Central memory CD8-positive, alpha-beta T cell (primary cell): Measurements from ENCODE around the gene CD72.
"Not testable (repeated sequence)": the region's sequence is repeated elsewhere in the genome, so short reads cannot be mapped to it uniquely, and the experiment has no call there.

Experiments used
- ATAC-seq: fragments of 150-1000 bp; cut with Tn5 transposase; replicated peaks from 2 replicates; pipeline ENCODE4 v1.10.0; 2022; ENCODE audit warnings: mild to moderate bottlenecking, moderate FRiP score, moderate number of reproducible peaks; ENCODE audit not compliant: poor library complexity, severe bottlenecking; ENCODE audit errors: extremely low read depth
- DNase-seq, 2 donors: peaks; one replicate each; pipeline ENCODE4 v3.0.0; 2021; ENCODE audit warnings: low spot score in 2 of 2
- H3K27ac Mint-ChIP-seq: one replicate; pipeline ENCODE4 v1.8.0; 2022; ENCODE audit warnings: low read depth, mild to moderate bottlenecking, moderate library complexity, mixed read lengths
- H3K27me3 Mint-ChIP-seq: one replicate; pipeline ENCODE4 v1.8.0; 2022; ENCODE audit warnings: mixed read lengths
- H3K36me3 Mint-ChIP-seq: one replicate; pipeline ENCODE4 v1.8.0; 2022; ENCODE audit warnings: mild to moderate bottlenecking, moderate library complexity, mixed read lengths; ENCODE audit not compliant: insufficient read depth
- H3K4me1 Mint-ChIP-seq: one replicate; pipeline ENCODE4 v1.8.0; 2022; ENCODE audit warnings: mixed read lengths
- H3K4me3 Mint-ChIP-seq: one replicate; pipeline ENCODE4 v1.8.0; 2022; ENCODE audit warnings: mild to moderate bottlenecking, moderate library complexity, mixed read lengths
- H3K9me3 Mint-ChIP-seq: one replicate; pipeline ENCODE4 v1.8.0; 2022; ENCODE audit warnings: mixed read lengths

The CD72 gene

DNA sequence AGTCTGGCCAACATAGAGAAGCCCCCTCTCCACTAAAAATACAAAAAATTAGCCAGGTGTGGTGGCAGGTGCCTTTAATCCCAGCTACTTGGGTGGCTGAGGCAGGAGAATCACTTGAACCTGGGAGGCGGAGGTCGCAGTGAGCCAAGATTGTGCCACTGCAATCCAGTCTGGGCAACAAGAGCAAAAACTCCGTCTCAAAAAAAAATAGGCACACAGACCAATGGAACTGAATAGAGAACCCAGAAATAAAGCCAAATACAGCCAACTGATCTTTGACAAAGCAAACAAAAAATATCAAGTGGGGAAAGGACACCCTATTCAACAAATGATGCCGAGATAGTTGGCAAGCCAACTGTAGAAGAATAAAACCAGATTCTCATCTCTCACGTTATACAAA lies 29.7 kb downstream of the CD72 start:
- not testable (repeated sequence) for H3K27me3 Mint-ChIP-seq, DNase-seq, H3K4me1 Mint-ChIP-seq, H3K27ac Mint-ChIP-seq, H3K36me3 Mint-ChIP-seq, H3K9me3 Mint-ChIP-seq, H3K4me3 Mint-ChIP-seq, ATAC-seq

- H3K4me3 Mint-ChIP-seq, H3K27me3 Mint-ChIP-seq, DNase-seq, H3K4me1 Mint-ChIP-seq, ATAC-seq, H3K27ac Mint-ChIP-seq, H3K36me3 Mint-ChIP-seq: not testable (repeated sequence)
- peaks cover 11% of the 10 kb centered on the region for H3K9me3 Mint-ChIP-seq
These were observed 33.5 kb downstream of the CD72 start for GRCh38 chr9:35584681-35585080.

- not testable (repeated sequence) for H3K27ac Mint-ChIP-seq, H3K4me3 Mint-ChIP-seq, H3K4me1 Mint-ChIP-seq, DNase-seq, H3K36me3 Mint-ChIP-seq, ATAC-seq, H3K27me3 Mint-ChIP-seq
- H3K9me3 Mint-ChIP-seq, result peaks cover 16% of the 10 kb centered on the region
These were observed 34.7 kb downstream of the CD72 start for GRCh38 chr9:35583521-35583920.

- not testable (repeated sequence) for H3K4me3 Mint-ChIP-seq, H3K36me3 Mint-ChIP-seq, H3K27me3 Mint-ChIP-seq, DNase-seq, H3K27ac Mint-ChIP-seq, H3K4me1 Mint-ChIP-seq, ATAC-seq
- peaks cover 16% of the 10 kb centered on the region for H3K9me3 Mint-ChIP-seq
These were observed 38.5 kb downstream of the CD72 start for GRCh38 chr9:35579659-35580227.

DNA sequence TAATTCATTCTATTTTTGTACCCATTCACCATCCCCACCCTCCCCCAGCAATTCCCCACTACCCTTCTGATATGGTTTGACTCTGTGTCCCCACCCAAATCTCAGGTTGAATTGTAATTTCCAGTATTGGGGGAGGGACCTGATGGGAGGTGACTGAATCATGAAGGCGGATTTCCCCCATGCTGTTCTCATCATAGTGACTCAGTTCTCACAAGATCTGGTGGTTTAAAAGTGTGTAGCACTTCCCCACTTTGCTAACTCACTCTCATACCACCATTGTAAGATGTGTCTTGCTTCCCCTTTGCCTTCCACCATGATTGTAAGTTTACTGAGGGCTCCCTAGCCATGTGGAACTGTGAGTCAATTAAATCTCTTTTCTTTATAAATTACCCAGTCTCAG lies 39.1 kb downstream of the CD72 start:
- no peak overlapping the region for H3K4me3 Mint-ChIP-seq
- peaks cover 16% of the 10 kb centered on the region for H3K9me3 Mint-ChIP-seq
- no peaks in the 10 kb centered on the region for H3K36me3 Mint-ChIP-seq
- no peak for DNase-seq
- no peaks in the 10 kb centered on the region for H3K27me3 Mint-ChIP-seq
- peaks cover 4% of the 10 kb centered on the region for H3K4me1 Mint-ChIP-seq
- ATAC-seq, result no peak
- H3K27ac Mint-ChIP-seq, result no peak overlapping the region

DNA sequence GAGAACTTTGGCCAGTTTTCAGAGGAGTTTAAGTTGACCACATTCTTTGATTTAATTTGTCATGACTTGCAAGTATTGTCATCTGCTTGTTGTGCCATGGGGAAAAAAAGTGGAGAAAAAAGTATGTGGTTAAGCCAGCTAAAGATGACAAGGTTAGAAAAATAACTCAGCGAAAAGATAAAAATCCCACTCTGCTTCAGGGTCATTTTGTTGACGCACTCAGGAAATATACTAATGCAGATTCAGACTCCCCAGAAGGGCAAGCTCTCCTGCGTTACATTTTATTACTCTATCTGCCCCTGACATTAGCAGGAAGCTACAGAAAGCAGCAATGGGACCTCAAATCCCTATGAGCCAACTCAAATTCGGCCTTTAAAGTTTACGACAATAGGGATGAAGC lies 40.7 kb downstream of the CD72 start:
- no peak for ATAC-seq
- Mint-ChIP-seq H3K9me3 (peaks cover 16% of the 10 kb centered on the region), H3K27me3 (no peaks in the 10 kb centered on the region), H3K27ac (no peak overlapping the region), H3K4me1 (peaks cover 4% of the 10 kb centered on the region), H3K36me3 (no peaks in the 10 kb centered on the region), H3K4me3 (no peak overlapping the region)
- no peak for DNase-seq

- no peaks in the 10 kb centered on the region for H3K36me3 Mint-ChIP-seq
- DNase-seq (no peak), ATAC-seq (no peak)
- peaks cover 10% of the 10 kb centered on the region for H3K9me3 Mint-ChIP-seq
- H3K27me3 Mint-ChIP-seq, result no peaks in the 10 kb centered on the region
- H3K4me1 Mint-ChIP-seq, result peaks cover 7% of the 10 kb centered on the region
- no peak overlapping the region for H3K27ac Mint-ChIP-seq
- no peak overlapping the region for H3K4me3 Mint-ChIP-seq
These were observed 42.7 kb downstream of the CD72 start for GRCh38 chr9:35575478-35575877.

DNA sequence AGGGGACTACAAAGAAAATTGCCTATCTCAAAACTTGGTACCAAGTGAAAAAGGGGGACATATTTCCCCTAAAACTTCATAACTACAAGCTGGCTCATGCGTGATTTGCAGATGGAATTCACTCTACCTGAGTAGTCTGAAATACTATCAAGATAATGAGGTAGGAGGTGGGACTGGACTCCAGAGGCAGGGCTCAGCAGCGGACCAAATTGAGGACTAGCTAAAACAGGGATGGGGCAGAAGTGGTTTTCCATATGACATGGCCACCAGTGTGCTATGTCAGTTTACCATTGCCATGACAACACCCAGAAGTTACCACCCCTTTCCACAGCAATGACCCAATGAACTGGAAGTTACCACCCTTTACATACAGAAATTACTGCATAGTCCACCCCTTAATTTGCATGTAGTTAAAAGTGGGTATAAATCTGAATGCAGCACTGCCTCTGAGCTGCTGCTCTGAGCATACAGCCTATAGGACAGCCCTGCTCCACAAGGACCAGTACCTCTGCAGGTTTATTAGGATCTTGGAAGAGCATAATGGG lies 43.6 kb downstream of the CD72 start:
- no peak for ATAC-seq
- H3K4me3 Mint-ChIP-seq, result no peak overlapping the region
- DNase-seq, result no peak
- H3K27ac Mint-ChIP-seq, result no peak overlapping the region
- H3K27me3 Mint-ChIP-seq, result no peaks in the 10 kb centered on the region
- peaks cover 5% of the 10 kb centered on the region for H3K9me3 Mint-ChIP-seq
- H3K4me1 Mint-ChIP-seq, result peaks cover 11% of the 10 kb centered on the region
- H3K36me3 Mint-ChIP-seq, result no peaks in the 10 kb centered on the region

DNA sequence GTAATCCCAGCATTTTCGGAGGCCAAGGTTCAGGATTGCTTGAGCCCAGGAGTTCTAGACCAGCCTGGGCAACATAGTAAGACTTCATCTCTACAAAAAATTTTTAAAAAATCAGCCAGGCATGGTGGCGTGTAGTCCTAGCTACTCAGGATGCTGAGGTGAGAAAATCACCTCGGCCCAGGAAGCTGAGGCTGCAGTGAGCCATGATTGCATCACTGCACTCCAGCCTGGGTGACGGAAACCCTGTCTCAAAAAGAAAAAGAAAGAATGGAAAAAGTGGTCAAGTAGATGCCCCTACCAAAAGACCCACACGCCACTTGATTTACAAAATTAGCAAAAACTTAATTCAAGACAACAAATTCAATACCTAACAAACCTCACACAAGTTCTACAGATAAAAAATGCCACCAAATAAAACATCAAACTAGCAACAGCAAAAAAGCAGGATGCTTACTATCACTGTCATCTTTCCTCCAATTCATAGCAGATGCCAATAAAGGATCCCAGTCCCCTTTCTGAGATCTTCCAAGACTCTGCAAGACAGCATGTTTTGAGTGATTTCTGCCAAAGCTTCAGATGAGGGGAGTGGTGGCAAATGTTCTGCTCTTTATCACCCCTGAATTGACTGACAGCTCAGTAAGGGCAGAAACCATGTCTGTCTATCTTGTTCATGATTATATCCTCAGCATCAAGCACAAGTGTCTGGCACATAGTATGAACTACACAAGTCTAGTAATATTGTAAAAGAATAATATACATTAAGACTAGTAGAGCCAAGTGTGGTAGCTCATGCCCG lies 47.3 kb downstream of the CD72 start:
- Mint-ChIP-seq H3K27me3 (no peaks in the 10 kb centered on the region), H3K36me3 (no peaks in the 10 kb centered on the region), H3K4me3 (no peak overlapping the region), H3K27ac (peak overlapping the region; percentile 73), H3K9me3 (no peaks in the 10 kb centered on the region), H3K4me1 (peaks cover 13% of the 10 kb centered on the region)
- no peak for DNase-seq
- no peak for ATAC-seq

DNA sequence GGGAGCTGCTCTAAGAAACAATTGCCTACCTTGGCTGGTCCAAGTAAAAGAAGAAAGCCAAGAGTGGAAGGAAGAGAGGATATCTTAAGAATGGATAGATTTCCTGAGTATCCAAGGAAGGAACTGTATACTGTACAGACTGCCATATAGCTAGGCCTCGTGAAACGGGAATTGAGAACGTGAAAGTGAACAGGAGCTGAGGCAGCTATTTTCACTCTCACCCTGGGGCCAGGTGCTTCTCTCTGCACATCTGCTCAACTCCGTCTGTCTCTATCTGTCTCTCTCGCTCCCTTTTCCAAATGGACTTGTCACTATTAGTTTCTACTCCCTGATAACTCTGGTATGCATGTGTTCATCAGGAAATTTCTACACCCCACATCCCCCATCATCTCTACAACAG lies 49.0 kb downstream of the CD72 start:
- ATAC-seq (no peak), DNase-seq (no peak)
- Mint-ChIP-seq H3K27ac (no peak overlapping the region), H3K9me3 (no peaks in the 10 kb centered on the region), H3K27me3 (no peaks in the 10 kb centered on the region), H3K36me3 (no peaks in the 10 kb centered on the region), H3K4me1 (peaks cover 13% of the 10 kb centered on the region), H3K4me3 (no peak overlapping the region)

- Mint-ChIP-seq H3K27me3 (no peaks in the 10 kb centered on the region), H3K4me1 (peaks cover 13% of the 10 kb centered on the region), H3K4me3 (no peak overlapping the region), H3K27ac (no peak overlapping the region), H3K9me3 (no peaks in the 10 kb centered on the region), H3K36me3 (no peaks in the 10 kb centered on the region)
- ATAC-seq (no peak), DNase-seq (no peak)
These were observed 50.0 kb downstream of the CD72 start for GRCh38 chr9:35568196-35568595.

GRCh38 chr9:35566417-35566816 lies 51.8 kb downstream of the CD72 start:
- H3K27me3 Mint-ChIP-seq, result no peaks in the 10 kb centered on the region
- peaks cover 1% of the 10 kb centered on the region for H3K36me3 Mint-ChIP-seq
- ATAC-seq, result no peak
- H3K4me3 Mint-ChIP-seq, result no peak overlapping the region
- no peak for DNase-seq
- peaks cover 13% of the 10 kb centered on the region for H3K4me1 Mint-ChIP-seq
- H3K27ac Mint-ChIP-seq, result no peak overlapping the region
- no peaks in the 10 kb centered on the region for H3K9me3 Mint-ChIP-seq

DNA sequence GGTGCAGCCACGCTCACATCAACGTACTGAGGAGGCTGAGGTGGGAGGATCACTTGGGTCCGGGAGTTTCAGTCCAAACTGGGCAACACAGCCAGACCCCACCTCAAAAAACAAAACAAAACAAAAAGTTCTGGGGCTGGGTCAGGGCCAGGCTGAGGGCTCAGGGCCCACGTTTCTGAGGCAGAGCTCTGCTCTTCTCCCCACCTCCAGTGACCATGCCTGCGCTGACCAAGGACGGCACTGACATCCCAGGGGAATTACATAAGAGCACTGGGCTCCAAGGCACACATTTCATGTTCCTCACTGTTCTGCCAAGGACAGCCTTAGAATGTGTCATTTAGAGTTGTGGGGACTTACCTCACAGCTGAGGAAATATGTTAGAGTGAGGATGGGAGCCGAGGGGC lies 53.6 kb downstream of the CD72 start:
- Mint-ChIP-seq H3K27me3 (no peaks in the 10 kb centered on the region), H3K4me3 (no peak overlapping the region)

More for the DNA sequence above, 53.6 kb downstream of the CD72 start:
- Mint-ChIP-seq H3K4me1 (peaks cover 2% of the 10 kb centered on the region), H3K9me3 (no peaks in the 10 kb centered on the region), H3K36me3 (peaks cover 1% of the 10 kb centered on the region), H3K27ac (peak overlapping the region; percentile 23)
- ATAC-seq (no peak), DNase-seq (no peak)
